HG03354 (cell line): ENCODE results near the gene PHLDA2.
"Not testable (repeated sequence)": the region's sequence is repeated elsewhere in the genome, so short reads cannot be mapped to it uniquely, and the experiment has no call there.

Experiments
- ATAC-seq: cut with Tn5 transposase; IDR thresholded peaks from one replicate; pipeline ENCODE4 v1.9.1; 2021; ENCODE audit warnings: mild to moderate bottlenecking; ENCODE audit not compliant: unreplicated experiment, poor library complexity, severe bottlenecking

The PHLDA2 gene

DNA sequence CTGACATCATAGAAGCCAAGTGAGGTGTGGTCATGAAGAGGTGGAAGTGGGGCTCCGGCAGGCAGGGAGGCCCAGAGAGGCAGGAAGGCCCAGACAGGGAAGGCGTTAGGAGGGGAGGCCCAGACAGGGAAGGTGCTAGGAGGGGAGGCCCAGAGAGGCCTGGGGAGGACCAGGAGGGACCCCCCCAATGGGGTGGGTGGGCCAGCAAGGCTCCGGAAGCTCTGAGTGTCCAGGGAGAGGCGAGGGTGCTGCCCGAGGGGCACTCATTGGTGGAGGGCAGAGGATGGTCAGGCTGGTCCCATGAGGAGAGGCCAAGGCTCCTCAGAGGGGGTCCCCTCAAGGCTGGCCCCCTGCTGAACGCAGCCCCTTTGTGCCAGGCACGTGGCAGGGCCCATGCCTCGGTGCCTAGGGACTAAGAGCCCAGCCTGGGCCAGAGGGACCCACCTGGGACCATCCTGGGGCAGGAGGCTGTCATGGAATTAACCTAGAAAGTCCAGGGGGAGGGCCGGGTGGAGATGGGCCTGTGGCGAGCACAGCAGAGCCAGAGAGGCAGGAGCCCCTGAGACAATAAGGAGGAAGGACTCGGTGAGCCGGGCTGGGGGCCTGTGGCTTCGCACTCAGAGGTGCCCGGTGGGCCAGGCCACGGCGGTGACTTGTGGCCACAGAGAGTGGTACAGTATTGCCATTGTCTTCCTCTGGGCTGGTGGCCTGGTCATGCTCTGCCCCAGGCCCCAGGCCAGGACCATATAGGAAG is 12.2 kb downstream of the PHLDA2 start:
- ATAC-seq: no peak

DNA sequence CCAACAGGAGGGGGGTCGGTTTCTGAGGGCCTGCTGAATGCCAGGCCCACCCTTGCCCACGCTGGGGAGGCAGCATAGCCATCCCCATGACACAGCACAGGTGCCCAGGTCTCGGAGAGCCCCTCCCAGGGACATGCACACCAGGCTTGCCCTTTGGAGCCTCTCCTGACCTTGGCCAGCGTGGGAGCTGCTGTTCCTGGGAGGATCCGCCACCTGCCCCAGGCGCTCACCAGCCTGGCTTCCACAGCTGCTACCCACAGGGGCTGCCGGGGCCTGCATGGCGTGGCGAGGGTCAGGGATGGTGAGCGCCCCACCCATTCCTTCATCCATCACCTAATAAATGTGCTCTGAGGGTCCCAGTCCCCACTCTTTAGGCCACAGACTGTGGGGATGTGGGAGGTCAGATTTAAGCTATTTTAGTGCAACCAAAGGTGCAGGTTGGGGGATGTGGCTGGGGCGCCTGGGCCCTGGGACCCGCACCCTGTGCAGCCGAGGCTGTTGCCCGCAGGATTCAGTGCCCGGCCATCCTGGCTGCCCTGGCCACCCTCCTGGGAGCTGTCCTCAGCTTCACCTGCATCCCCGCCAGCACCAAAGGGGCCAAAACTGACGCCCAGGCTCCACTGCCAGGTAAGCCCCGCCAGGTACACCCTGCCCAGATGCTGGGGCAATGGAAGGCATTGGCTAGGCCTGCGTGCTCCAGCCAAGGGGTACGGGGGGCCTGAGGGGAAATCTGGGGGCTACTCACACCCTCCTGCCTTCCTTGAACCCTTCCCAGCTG is 12.9 kb downstream of the PHLDA2 start:
- no peak for ATAC-seq

DNA sequence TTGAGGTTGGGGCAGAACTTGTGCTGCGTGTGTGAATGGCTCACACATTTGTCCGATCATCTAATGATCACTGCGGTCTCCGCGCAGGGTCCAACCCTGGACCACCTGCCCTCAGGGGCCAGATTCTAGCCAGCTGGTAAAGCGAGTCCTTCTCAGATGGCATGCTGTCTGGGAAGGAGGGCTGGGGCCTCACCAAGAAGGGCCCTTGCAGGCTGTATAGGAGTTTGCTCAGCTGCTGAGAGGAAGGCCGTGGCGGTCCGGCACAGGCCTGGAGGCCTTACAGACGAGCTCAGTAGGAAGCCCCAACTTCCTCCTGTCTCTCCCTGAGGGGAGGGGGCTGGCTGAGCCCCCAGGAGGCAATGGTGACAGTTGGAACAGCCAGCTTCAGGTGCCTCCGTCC is 13.7 kb downstream of the PHLDA2 start:
- ATAC-seq: no peak

DNA sequence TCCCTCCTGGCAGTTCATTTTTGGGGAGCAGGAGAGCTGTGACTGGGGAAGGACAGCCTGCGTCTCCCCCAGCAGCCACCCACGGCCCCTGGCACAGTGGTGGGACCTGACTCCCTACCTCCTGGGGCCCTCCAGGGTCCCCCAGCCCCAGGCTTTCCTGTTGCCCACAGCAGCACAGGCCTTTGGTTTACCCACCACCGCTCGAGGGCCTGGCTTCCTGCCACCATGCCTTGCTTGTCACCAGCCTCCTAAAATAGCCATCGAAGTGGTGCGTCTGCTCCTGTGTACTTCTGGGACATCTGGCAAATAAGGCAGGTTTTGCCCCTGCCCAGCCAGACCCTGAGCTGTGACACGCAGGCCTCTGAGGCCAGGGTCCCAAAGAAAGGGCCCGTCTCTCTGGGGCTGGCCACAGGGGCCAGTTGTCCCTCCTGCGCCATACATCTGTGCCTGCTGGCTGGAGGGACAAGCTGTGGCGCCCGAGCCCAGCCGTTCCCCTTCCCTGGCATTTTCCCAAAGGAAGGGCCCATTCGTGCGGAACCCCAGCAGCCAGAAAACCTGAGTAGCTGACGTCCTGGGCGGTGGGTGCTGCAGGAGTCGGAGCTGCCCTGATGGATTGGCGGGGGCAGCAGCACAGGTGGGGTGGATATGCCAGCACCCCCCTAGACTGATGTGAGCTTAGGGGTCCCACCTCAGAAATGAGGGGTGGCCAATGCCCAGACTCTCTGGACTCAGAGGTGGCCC is 14.6 kb downstream of the PHLDA2 start:
- ATAC-seq: no peak

DNA sequence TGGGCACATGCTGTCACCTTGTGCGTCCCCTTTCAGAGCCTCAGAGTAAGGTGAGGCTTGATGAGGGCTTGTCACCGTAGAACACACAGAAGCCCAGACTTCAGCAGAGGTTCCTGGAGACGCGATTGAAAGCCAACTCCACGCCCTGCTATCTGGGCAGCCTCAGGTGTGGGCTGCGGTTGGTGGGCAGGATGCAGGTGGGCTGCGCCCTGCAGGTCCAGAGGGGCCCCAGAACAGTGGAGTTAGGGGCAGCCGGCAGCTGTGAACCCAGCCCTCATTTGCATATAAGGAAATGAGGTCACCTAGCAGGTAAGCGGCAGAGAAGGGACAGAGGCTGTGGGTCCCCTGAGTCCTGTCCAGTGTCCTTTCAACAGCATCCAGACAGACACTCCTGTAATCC is 15.4 kb downstream of the PHLDA2 start:
- no peak for ATAC-seq

DNA sequence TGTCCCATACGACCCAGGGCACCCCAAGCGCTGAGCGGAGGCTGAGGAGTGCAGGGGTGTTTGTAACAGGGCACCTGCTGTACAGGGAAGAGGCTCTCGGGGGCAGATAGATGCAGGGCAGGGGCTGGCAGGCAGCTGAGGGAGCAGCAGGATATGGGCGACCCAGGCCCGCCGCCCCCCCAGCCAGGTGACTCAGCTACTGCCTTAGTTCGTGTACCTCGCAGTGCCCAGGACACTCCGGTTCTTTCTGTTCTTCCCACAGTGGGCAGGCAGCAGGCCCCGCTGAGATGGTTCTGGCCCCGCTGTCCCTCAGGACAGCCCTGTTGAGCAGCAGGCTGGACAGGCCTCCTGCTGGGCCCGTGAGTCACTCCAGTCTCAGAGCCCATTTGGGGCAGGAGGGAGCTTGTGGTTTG is 16.2 kb downstream of the PHLDA2 start:
- ATAC-seq: no peak

DNA sequence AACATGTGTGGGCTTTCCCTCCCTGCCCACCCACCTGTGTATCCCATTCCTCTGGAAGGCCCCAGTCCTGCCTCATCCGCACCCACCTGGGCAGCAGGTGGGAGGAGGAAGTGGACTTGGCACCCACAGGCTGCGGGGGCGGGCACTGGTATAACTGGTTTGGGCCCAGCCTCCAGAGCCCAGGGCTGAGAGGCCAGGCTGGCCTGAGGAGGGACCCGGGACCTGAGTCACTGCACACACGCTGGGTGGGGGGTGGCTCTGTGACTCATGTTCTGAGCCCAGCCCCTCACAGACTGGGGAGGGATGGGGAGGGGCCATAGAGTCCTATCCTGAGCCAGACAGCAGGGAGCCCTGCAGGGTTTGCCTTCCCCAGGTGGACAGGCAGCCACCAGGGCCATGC is 16.7 kb downstream of the PHLDA2 start:
- ATAC-seq: no peak

DNA sequence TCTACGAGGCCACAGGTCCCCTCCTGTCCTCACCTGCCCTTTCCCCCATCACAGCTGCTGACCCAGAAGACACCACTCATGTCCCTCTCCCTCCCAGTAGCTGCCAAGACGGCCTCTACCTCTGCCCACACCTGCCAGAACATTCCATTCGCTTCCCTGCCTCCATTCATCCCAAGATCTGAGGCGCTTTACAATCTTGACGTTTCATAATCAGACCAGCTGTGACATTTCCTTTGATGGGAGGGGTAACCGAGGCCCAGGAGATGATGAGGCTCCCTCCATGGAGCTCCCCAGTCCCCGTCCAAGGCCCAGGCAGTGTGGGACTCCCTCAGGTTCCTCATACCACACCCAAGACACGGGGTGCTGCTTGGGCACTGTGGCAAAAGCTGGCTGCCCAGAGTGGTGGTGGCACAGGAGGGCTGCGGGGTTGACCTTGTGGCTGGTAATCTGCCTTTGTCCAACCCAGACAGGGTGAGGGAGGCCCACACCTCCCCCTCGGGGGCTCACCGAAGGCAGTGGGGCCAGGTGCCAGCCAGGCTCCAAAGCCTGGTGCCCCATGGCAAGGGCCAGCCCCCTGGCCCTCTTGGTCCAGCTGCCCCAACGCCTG is 17.3 kb downstream of the PHLDA2 start:
- ATAC-seq: no peak

DNA sequence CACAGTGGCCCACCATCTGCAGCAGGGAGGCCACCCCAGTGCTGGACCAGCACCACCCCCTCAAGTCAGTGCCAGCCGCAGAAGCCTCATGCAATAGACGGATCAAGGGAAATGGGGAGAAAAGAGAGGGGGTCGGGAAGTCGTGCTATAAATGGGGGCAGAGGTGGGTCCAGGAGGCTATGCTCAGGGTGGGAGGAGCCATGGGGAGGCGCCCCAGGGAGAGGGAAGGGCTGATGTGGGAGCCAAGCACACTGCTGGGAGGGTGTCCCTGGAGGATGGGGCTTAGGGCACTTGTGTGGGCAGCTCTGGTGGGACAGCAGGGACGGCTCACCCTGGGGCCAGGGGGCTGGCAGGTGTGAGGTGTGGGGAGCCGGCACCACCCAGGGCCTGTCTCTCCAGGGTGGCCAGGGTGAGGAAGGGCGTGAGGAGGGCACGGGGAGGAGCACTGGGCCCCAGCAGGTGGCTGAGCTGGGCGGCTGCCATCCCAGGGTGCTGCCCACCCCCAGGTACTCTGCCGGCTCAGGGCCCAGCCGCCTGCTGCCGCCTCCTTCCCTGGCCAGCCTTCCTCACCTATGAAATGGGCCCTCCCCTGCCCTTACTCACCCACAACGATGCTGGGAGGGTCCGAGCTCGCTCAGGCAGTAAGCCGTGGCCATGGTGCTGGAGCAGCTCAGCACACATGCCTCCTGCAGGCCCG is 18.0 kb downstream of the PHLDA2 start:
- no peak for ATAC-seq

DNA sequence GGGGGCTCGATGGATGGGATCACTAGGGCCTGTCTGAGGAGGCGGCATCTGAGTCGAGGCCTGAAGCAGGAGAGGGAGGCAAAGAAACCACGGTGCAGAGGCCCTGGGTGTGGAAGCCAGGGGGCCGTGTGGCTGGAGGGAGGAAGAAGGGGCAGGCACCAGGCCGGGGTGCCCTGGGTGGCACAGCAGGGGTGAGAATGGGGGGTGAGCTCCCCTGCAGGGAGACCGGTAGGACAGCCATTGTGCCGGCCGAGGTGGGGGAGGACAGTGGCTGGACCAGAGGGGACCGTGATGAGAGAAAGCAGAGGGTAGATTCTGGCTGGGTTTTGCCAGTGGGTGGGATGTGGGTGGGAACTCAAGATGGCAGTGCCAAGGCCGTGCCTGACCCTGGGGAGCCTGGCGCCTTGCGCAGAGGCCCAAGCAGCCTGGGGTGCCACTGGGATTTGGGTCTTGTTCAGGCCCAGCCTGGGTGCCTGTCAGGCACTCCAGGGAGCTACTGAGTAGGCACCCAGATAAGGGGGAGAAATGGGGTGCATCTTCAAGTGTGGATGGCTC is 18.7 kb downstream of the PHLDA2 start:
- ATAC-seq: no peak

DNA sequence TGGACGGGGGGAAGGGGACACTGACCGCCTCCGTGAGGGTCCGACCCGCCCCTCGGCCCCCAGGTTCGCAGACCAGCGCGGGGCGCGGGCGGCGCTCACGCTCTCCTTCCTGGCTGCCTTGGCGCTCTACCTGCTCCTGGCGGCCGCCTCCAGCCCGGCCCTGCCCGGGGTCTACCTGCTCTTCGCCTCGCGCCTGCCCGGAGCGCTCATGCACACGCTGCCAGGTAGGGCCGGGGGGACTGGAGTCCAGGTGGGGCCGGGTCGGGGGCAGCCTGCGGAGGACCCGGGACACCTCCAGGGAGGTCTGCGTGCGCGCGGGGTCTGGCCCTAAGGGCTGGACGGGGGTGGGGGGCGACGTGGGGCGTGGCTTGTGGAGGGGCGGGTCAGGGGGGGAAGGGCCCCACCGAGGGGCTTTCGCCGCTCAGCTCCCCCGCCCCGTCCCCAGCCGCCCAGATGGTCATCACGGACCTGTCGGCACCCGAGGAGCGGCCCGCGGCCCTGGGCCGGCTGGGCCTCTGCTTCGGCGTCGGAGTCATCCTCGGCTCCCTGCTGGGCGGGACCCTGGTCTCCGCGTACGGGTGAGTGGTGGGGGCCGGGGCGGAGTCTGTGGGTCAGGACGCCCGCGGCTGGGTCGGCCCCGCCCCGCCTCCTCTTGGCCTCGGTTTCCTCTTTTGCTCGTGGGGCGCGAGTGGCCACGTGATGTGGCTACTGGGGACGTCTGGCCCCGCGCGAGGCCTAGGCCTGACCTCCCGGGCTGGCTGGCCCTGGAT is 19.9 kb downstream of the PHLDA2 start:
- ATAC-seq: no peak

DNA sequence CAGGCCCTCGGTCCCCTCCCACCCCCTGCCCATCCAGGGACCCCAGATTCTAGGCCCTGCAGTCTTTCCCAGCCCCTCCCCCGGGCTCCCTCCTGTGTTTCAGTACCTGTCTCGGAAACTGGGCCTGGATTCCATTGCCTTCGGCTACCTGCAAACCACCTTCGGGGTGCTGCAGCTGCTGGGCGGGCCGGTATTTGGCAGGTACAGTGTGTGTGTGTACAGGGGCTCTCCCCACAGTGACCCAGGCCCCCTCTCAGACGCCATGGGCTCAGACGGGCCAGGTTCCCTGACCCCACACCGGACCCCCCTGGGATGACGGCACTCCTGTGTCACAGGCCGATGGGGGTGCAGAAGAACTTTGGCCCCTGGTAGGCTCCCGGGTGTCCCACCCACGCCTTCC is 21.1 kb downstream of the PHLDA2 start:
- no peak for ATAC-seq

DNA sequence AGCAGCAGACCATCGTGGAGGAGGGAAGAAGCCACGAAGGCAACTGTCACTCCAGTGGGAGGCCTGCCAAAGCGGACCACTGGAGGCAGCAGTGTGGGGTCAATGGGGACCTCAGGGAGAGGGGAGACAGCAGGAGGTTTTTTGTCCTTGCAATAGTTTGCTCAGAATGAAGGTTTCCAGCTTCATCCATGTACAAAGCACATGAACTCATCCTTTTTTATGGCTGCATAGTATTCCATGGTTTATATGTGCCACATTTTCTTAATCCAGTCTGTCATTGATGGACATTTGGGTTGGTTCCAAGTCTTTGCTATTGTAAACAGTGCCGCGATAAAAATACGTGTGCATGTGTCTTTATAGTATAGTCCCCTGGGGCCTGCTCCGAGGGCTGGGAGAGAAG is 23.9 kb downstream of the PHLDA2 start:
- not testable (repeated sequence) for ATAC-seq

DNA sequence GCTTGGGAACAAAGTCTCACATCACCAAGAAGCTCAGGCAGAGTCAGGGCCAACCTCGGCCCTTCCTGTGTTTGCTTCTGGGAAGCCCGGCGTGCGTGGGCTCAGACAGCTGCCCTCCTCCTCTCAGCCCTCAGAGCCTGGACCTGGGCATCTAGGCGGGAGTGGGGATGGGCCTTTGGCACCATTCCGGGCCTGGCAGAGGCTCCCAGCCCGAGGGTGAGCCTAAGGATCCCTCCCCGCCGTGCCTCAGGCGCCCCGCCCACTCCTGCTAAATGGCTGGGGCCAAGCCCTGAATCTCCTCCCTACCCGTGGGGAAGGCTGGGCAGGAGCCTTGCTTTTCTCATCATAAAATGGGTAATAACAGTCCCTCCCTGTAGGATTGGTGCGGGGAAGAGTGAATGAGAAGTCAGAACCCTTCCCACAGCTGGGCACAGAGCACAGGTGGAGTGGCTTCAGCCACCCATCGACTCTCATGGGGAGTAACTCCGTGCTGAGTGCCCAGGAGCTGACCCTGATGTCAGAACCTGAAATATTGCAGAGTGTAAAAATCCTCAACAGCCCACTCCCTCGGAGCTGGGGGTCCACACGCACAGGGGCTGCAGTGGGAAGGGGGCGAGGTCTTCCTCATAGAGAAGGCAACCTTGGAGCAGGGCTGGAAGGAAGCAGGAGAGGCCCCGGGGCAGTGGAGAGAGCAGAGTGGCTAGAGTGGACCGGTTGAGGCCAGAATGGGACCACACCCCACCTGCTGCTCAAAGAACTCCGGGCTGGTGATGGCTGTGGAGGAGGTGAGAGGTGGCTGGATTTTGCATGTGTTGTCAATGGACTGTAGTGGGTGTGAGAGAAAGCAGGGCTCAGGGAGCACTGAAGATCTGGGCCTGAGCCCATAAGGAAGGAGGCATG is 24.8 kb downstream of the PHLDA2 start:
- no peak for ATAC-seq

DNA sequence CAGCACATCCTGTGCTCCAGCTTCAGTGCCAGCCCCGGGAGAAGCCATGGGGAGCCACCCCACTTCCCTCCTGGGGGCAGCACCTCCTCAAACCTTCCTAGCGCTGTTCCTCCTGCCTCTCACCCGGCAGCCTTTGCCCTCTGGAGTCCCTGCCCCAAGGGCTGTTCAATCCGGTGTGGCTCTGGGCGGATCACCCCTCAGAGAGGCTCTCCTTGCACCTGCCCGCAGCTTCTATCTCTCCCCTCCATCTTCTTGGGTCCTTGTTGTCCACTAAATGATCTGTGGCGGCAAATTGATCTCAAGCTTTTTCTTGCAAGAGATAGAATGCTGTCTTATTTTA is 25.6 kb downstream of the PHLDA2 start:
- no peak for ATAC-seq

DNA sequence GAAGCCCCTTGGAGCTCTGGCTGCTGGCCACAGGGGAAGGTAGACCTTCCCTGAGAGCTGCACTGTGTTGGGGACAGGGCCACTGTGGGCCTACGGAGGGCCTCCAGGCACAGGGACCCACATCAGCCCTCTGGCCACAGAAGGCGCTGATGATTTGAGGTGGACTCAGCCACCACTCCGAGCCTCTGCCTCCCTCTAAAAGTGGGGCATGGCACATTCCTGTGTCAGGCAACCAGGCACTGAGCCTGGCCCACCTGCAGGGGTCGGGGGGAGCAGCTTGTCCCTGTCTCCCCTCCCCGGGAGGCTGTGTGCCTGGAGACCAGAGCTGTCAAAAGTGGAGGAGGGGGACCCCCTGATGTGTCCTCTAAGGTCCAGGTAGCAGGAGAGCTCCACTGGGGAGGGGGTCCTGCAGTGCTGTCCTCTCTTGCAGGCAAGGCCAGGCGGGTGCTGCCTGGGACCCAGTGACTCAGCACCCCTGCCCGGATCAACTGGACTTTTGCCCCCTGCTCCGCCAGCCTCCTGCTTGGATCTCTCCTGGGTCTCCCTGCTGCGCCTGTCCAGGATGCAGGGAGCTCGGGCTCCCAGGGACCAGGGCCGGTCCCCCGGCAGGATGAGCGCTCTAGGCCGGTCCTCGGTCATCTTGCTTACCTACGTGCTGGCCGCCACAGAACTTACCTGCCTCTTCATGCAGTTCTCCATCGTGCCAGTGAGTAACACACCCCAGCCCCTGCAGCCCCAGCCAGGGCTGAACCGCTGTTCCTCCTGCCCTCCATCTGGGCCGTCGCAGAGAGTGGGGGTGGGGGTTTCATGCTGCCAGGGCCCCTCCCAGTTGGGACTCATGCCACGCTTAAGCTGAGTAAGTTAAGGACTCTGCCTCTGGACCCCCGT is 26.2 kb downstream of the PHLDA2 start:
- no peak for ATAC-seq
